Neuronal stem cell (in vitro differentiated cells): ENCODE data around the gene CCDC88A.
"Not testable (repeated sequence)": the region's sequence is repeated elsewhere in the genome, so short reads cannot be mapped to it uniquely, and the experiment has no call there.

Source experiments
- DNase-seq: peaks from one replicate; pipeline ENCODE4 v3.0.0-alpha.2; 2013; ENCODE audit warnings: low spot score
- H2AFZ ChIP-seq: one replicate; pipeline ENCODE4 v1.6.1; 2013; ENCODE audit warnings: mild to moderate bottlenecking, low read length, inconsistent platforms
- H2AK5ac ChIP-seq: 2 replicates; pipeline ENCODE4 v1.6.1; 2013; ENCODE audit warnings: low read depth, mild to moderate bottlenecking, inconsistent platforms, low read length, moderate library complexity, mixed read lengths
- H2BK120ac ChIP-seq: 2 replicates; pipeline ENCODE4 v1.6.1; 2013; ENCODE audit warnings: low read depth, mild to moderate bottlenecking, inconsistent platforms, low read length, moderate library complexity, mixed read lengths
- H2BK12ac ChIP-seq: one replicate; pipeline ENCODE4 v1.6.1; 2013; ENCODE audit warnings: low read length, inconsistent platforms
- H2BK15ac ChIP-seq: 2 replicates; pipeline ENCODE4 v1.6.1; 2013; ENCODE audit warnings: mild to moderate bottlenecking, low read length, inconsistent platforms, mixed read lengths
- H2BK5ac ChIP-seq: one replicate; pipeline ENCODE4 v1.6.1; 2013; ENCODE audit warnings: inconsistent platforms, mild to moderate bottlenecking, low read length, moderate library complexity
- H3K14ac ChIP-seq: one replicate; pipeline ENCODE4 v1.6.1; 2013; ENCODE audit warnings: low read length, inconsistent platforms
- H3K18ac ChIP-seq: 2 replicates; pipeline ENCODE4 v1.6.1; 2013; ENCODE audit warnings: low read length, inconsistent platforms
- H3K23ac ChIP-seq: 2 replicates; pipeline ENCODE4 v1.6.1; 2013; ENCODE audit warnings: low read depth, mild to moderate bottlenecking, mixed read lengths, low read length, inconsistent platforms; ENCODE audit not compliant: poor library complexity
- H3K27ac ChIP-seq: replicated peaks from 3 replicates; pipeline ENCODE4 v1.5.1; 2013; ENCODE audit warnings: low read length, inconsistent platforms
- H3K27me3 ChIP-seq, 3 experiments: 2 replicates each; pipeline ENCODE4 v1.6.1; 2013; ENCODE audit warnings: low read length in 3 of 3, mild to moderate bottlenecking in 2 of 3, inconsistent platforms in 1 of 3, low read depth in 1 of 3, mixed read lengths in 1 of 3, moderate library complexity in 1 of 3; ENCODE audit not compliant: control insufficient read depth in 3 of 3, insufficient read depth in 3 of 3
- H3K36me3 ChIP-seq, 2 donors: replicated peaks in 1 of 2; 2 replicates each; pipeline ENCODE4 v1.6.1; 2013; ENCODE audit warnings: low read length in 2 of 2; ENCODE audit not compliant: control insufficient read depth in 2 of 2, insufficient read depth in 2 of 2
- H3K4ac ChIP-seq: 2 replicates; pipeline ENCODE4 v1.6.1; 2013; ENCODE audit warnings: inconsistent platforms, mild to moderate bottlenecking, low read length, moderate library complexity
- H3K4me1 ChIP-seq, 2 donors: 1 replicate in 1 of 2; 2 replicates in 1 of 2; pipeline ENCODE4 v1.6.1; 2013; ENCODE audit warnings: low read length in 2 of 2, low read depth in 1 of 2; ENCODE audit not compliant: control insufficient read depth in 2 of 2, insufficient read depth in 1 of 2
- H3K4me2 ChIP-seq: one replicate; pipeline ENCODE4 v1.6.1; 2013; ENCODE audit warnings: mild to moderate bottlenecking, low read length, inconsistent platforms; ENCODE audit not compliant: insufficient read depth, poor library complexity, severe bottlenecking
- H3K4me3 ChIP-seq, 2 donors: 2 replicates each; pipeline ENCODE4 v1.5.1; 2013; ENCODE audit warnings: low read length in 2 of 2, mild to moderate bottlenecking in 2 of 2, inconsistent platforms in 1 of 2, moderate library complexity in 1 of 2
- H3K79me1 ChIP-seq: one replicate; pipeline ENCODE4 v1.6.1; 2013; ENCODE audit warnings: low read depth, mild to moderate bottlenecking, inconsistent platforms, low read length, moderate library complexity
- H3K9ac ChIP-seq: one replicate; pipeline ENCODE4 v1.6.1; 2013; ENCODE audit warnings: mild to moderate bottlenecking, low read depth, low read length, inconsistent platforms; ENCODE audit not compliant: poor library complexity
- H3K9me3 ChIP-seq, 2 donors: replicated peaks in 1 of 2; 2 replicates each; pipeline versions ENCODE3 to v1.6.1; 2013; ENCODE audit warnings: low read length in 2 of 2, mild to moderate bottlenecking in 2 of 2, inconsistent platforms in 1 of 2, low read depth in 1 of 2, mixed read lengths in 1 of 2, moderate library complexity in 1 of 2; ENCODE audit not compliant: control insufficient read depth in 2 of 2, insufficient read depth in 1 of 2
- H4K8ac ChIP-seq: one replicate; pipeline ENCODE4 v1.6.1; 2013; ENCODE audit warnings: low read depth, mild to moderate bottlenecking, inconsistent platforms, low read length, moderate library complexity
- H4K91ac ChIP-seq: one replicate; pipeline ENCODE4 v1.6.1; 2013; ENCODE audit warnings: low read length, low read depth, mild to moderate bottlenecking, inconsistent platforms; ENCODE audit not compliant: poor library complexity
- WGBS, 2 donors: extraction: QIAGEN DNeasy Blood & Tissue Kit; methylation state at CpG; one replicate each; pipeline ENCODE4 v1.1.7; 2013; ENCODE audit warnings: missing lambda C conversion rate in 2 of 2, mixed read lengths in 1 of 2; ENCODE audit not compliant: insufficient read length in 2 of 2, insufficient replicate concordance in 1 of 2; ENCODE audit errors: extremely low coverage in 2 of 2; 5-methylcytosine and 5-hydroxymethylcytosine counted together

CCDC88A gene

GRCh38 chr2:55268907-55269644 lies 150.6 kb downstream of the CCDC88A start, which contains the start of gene MTIF2:
Gene MTIF2 (minus strand): TSS chr2:55269231. CDS start chr2:55263858, 5,373 bp downstream.
- no peaks in the 10 kb centered on the region for H3K4me1 ChIP-seq
- no CpG with 5 or more reads among the region's 43 CpGs for WGBS, 2 donors
- peak; percentile 81 for DNase-seq
- peak within 1 kb of the TSS; percentile 93 for H3K18ac ChIP-seq
- peak within 1 kb of the TSS; percentile 20 for H2BK5ac ChIP-seq
- H3K36me3 ChIP-seq, result peaks cover 4 to 22% of the 10 kb centered on the region in 2 donors
- H3K4me2 ChIP-seq, result peak within 1 kb of the TSS; percentile 74
- H3K23ac ChIP-seq, result peak within 1 kb of the TSS; percentile 75
- peak within 1 kb of the TSS; percentile 87 for H2AFZ ChIP-seq
- H3K9me3 ChIP-seq, result no peaks in the 10 kb centered on the region
- no peak within 1 kb of the TSS for H3K4ac ChIP-seq
- H2BK12ac ChIP-seq, result no peak within 1 kb of the TSS
- peak within 1 kb of the TSS; percentile 65 for H3K27ac ChIP-seq
- no peak within 1 kb of the TSS for H2BK15ac ChIP-seq
- H3K79me1 ChIP-seq, result no peaks in the 10 kb centered on the region
- H3K14ac ChIP-seq, result no peak within 1 kb of the TSS
- peak within 1 kb of the TSS; percentile 77 to 93 for H3K4me3 ChIP-seq
- H4K8ac ChIP-seq, result peak within 1 kb of the TSS; percentile 83
- peak within 1 kb of the TSS; percentile 90 for H3K9ac ChIP-seq
- H4K91ac ChIP-seq, result peak within 1 kb of the TSS; percentile 53
- H2BK120ac ChIP-seq, result no peak within 1 kb of the TSS
- no peak within 1 kb of the TSS for H2AK5ac ChIP-seq
- H3K27me3 ChIP-seq, result no peaks in the 10 kb centered on the region

GRCh38 chr2:55268288-55268906 lies 151.3 kb downstream of the CCDC88A start:
- H2AFZ ChIP-seq, result peak overlapping the region; percentile 87
- no peaks in the 10 kb centered on the region for H3K79me1 ChIP-seq
- peak overlapping the region; percentile 90 for H3K9ac ChIP-seq
- H2BK120ac ChIP-seq, result no peak overlapping the region
- H3K23ac ChIP-seq, result peak overlapping the region; percentile 75
- peaks cover 7 to 29% of the 10 kb centered on the region in 2 donors for H3K36me3 ChIP-seq
- peak overlapping the region; percentile 83 for H4K8ac ChIP-seq
- no peak overlapping the region for H2AK5ac ChIP-seq
- no peak overlapping the region for H3K27ac ChIP-seq
- DNase-seq, result no peak
- peak overlapping the region; percentile 20 for H2BK5ac ChIP-seq
- H3K18ac ChIP-seq, result peak overlapping the region; percentile 93
- H3K9me3 ChIP-seq, result no peaks in the 10 kb centered on the region
- no peak overlapping the region for H2BK12ac ChIP-seq
- H3K4me1 ChIP-seq, result no peaks in the 10 kb centered on the region
- peak overlapping the region; percentile 77 to 93 for H3K4me3 ChIP-seq
- WGBS, 2 donors, result no CpG with 5 or more reads among the region's 13 CpGs
- H3K27me3 ChIP-seq, result no peaks in the 10 kb centered on the region
- H3K4me2 ChIP-seq, result peak overlapping the region; percentile 74
- H3K14ac ChIP-seq, result no peak overlapping the region
- no peak overlapping the region for H2BK15ac ChIP-seq
- H4K91ac ChIP-seq, result peak overlapping the region; percentile 53
- H3K4ac ChIP-seq, result no peak overlapping the region

GRCh38 chr2:55259586-55259985 lies 160.1 kb downstream of the CCDC88A start:
- not testable (repeated sequence) for H4K8ac ChIP-seq, H2BK120ac ChIP-seq, H3K14ac ChIP-seq, H3K4me1 ChIP-seq, H2AK5ac ChIP-seq, DNase-seq, H2BK5ac ChIP-seq, H3K9ac ChIP-seq, H2AFZ ChIP-seq, H3K79me1 ChIP-seq, H2BK12ac ChIP-seq, H3K9me3 ChIP-seq, H3K4ac ChIP-seq, H3K4me3 ChIP-seq, H3K18ac ChIP-seq, H3K23ac ChIP-seq, H3K4me2 ChIP-seq, H2BK15ac ChIP-seq, H3K27me3 ChIP-seq, H4K91ac ChIP-seq, H3K27ac ChIP-seq
- no CpG with 5 or more reads among the region's 3 CpGs for WGBS, 2 donors
- peaks cover 9 to 79% of the 10 kb centered on the region in 2 donors for H3K36me3 ChIP-seq

GRCh38 chr2:55252832-55253231 lies 166.8 kb downstream of the CCDC88A start:
- Histone ChIP-seq H4K91ac (no peak overlapping the region), H3K27me3 (no peaks in the 10 kb centered on the region), H3K4me1 (no peaks in the 10 kb centered on the region), H2AK5ac (no peak overlapping the region), H3K9ac (no peak overlapping the region), H3K36me3 (peaks cover 7 to 75% of the 10 kb centered on the region in 2 donors), H3K4me3 (no peak overlapping the region), H2BK120ac (no peak overlapping the region), H3K23ac (no peak overlapping the region), H3K4ac (no peak overlapping the region), H2BK5ac (no peak overlapping the region), H3K9me3 (no peaks in the 10 kb centered on the region), H2AFZ (no peak overlapping the region), H2BK12ac (no peak overlapping the region), H3K18ac (no peak overlapping the region), H3K79me1 (peaks cover 2% of the 10 kb centered on the region), H3K27ac (no peak overlapping the region), H3K4me2 (no peak overlapping the region), H3K14ac (no peak overlapping the region), H4K8ac (no peak overlapping the region), H2BK15ac (no peak overlapping the region)
- DNase-seq, result no peak
- no CpG with 5 or more reads among the region's 3 CpGs for WGBS, 2 donors
